ENCODE results near the gene TBC1D25. TPM values are rescaled to one million over a fixed set of nuclear protein-coding genes. Genes with fewer than 3 reads are reported as not detected.

The TBC1D25 gene
- total and polyA plus RNA-seq, 7 experiments from 2014 or later: 16.2 to 31.2 (median 25.1) TPM

DNA sequence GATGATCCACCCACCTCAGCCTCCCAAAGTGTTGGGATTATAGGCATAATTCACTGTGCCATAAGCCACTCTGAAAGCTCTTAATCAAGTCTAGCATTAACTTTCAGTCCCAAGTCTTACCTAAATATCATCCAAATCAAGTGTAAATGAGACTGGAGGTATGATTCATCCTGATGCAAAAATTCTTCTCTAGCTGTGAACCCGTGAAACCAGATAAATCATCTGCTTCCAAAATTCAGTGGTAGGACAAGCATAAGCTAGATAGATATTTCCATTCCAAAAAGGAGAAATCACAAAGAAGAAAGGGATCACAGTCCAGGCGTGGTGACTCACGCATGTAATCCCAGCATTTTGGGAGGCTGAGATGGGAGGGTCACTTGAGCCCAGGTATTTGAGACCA lies 8.8 kb upstream of the TBC1D25 start:
- intact Hi-C loops (cut with micrococcal nuclease): no loop called here
- H3K27me3 ChIP-seq (ENCODE audit: control insufficient read depth in 2 of 2, insufficient read depth in 2 of 2, low read length in 2 of 2): no peaks in the 10 kb centered on the region
- ATAC-seq (no peak), DNase-seq (no peak)
- CTCF ChIA-PET: no interaction called here
- H3K4me1 ChIP-seq (ENCODE audit: control insufficient read depth in 2 of 2, insufficient read depth in 2 of 2, low read length in 2 of 2): no peaks in the 10 kb centered on the region
- no peak overlapping the region for H3K4me3 Mint-ChIP-seq
- H3K27ac Mint-ChIP-seq: no peak overlapping the region
- POLR2A ChIA-PET: interaction anchor here (1.4 kb wide), 1 partner anchor 9 kb away, joined by 4 read pairs; the partner anchor contains the start of gene EBP
- no peaks in the 10 kb centered on the region for H3K27me3 Mint-ChIP-seq
- no peaks in the 10 kb centered on the region for H3K9me3 ChIP-seq (ENCODE audit: control insufficient read depth in 2 of 3, low read length in 3 of 3)
- peaks cover 4 to 17% (median 5%) of the 10 kb centered on the region in 7 donors for H3K4me1 Mint-ChIP-seq
- H3K36me3 Mint-ChIP-seq: peaks cover 4 to 33% (median 7%) of the 10 kb centered on the region in 5 donors
- no peak overlapping the region for H3K4me3 ChIP-seq (ENCODE audit: low read length)
- peaks cover 0 to 26% (median 0%) of the 10 kb centered on the region in 3 experiments for H3K36me3 ChIP-seq (ENCODE audit: control insufficient read depth in 2 of 3, insufficient read depth in 3 of 3, low read length in 3 of 3)
- H3K27ac ChIP-seq (ENCODE audit: low read depth, low read length): no peak overlapping the region
- no peaks in the 10 kb centered on the region for H3K9me3 Mint-ChIP-seq

DNA sequence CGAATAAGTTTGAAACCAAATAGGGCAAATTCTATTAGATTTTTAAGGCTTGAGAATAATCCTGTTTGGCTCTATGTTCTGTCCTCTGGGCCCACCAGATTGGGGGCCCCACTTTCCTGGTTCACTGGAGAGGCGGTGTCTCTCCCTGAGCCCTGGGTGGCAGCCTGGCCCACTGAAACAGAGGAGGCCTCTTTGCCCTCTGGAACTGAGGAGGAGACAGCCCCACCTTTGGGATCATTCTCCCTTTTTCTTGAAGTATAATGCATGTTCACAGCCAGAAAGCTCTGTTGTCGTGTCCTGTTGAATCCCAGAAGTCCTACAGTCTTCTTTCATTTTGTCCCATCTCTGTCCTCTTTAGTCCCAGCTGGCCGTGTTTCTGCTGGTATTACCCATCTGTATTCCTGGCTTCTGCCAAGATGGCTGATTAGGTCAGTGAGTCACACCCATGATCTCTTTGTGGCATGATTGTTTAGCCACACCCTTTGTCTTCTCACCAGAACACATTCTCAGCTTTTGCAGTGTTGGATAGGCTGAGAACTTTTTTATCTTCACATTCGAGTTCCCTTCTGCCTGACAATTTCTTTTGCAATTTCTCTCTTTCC lies 8.1 kb upstream of the TBC1D25 start:
- Histone ChIP-seq H3K4me1 (ENCODE audit: control insufficient read depth in 2 of 2, insufficient read depth in 2 of 2, low read length in 2 of 2) (no peaks in the 10 kb centered on the region), H3K9me3 (ENCODE audit: control insufficient read depth in 2 of 3, low read length in 3 of 3) (no peaks in the 10 kb centered on the region), H3K36me3 (ENCODE audit: control insufficient read depth in 2 of 3, insufficient read depth in 3 of 3, low read length in 3 of 3) (peaks cover 0 to 24% (median 0%) of the 10 kb centered on the region in 3 experiments), H3K27ac (ENCODE audit: low read depth, low read length) (no peak overlapping the region), H3K4me3 (ENCODE audit: low read length) (no peak overlapping the region), H3K27me3 (ENCODE audit: control insufficient read depth in 2 of 2, insufficient read depth in 2 of 2, low read length in 2 of 2) (no peaks in the 10 kb centered on the region)
- peaks cover 3 to 31% (median 7%) of the 10 kb centered on the region in 5 donors for H3K36me3 Mint-ChIP-seq
- no peaks in the 10 kb centered on the region for H3K9me3 Mint-ChIP-seq
- peak; percentile 65 for ATAC-seq
- peaks cover 3 to 16% (median 4%) of the 10 kb centered on the region in 7 donors for H3K4me1 Mint-ChIP-seq
- POLR2A ChIA-PET: interaction anchor here (1.4 kb wide), 1 partner anchor 10 kb away, joined by 4 read pairs; the partner anchor contains the start of gene EBP
- CTCF ChIA-PET: no interaction called here
- H3K27me3 Mint-ChIP-seq: no peaks in the 10 kb centered on the region
- H3K27ac Mint-ChIP-seq: peak overlapping the region in 4 of 9 donors; percentile 9 to 93 (median 29)
- H3K4me3 Mint-ChIP-seq: peak overlapping the region in 1 of 10 donors; percentile 67
- DNase-seq: no peak
- intact Hi-C loops (cut with micrococcal nuclease): no loop called here

DNA sequence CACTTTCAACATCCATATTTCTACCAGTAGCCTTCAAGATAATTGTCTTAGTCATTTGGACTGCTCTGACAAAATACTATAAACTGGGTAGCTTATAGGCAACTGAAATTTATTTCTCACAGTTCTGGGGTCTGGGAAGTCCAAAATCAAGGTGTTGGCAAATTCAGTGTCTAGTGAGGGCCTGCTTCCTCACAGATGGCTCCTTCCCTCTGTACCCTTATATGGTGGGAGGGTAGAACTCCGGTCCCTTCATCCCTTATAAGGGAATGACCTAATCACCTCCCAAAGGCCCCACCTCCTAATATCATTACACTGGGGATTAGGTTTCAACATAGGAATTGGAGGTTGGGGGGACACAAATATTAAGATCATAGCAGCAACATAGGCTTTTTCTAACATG lies 7.4 kb upstream of the TBC1D25 start:
- H3K9me3 Mint-ChIP-seq: no peaks in the 10 kb centered on the region
- ChIA-PET POLR2A (no interaction called here), CTCF (no interaction called here)
- DNase-seq: no peak
- no peak for ATAC-seq
- Histone ChIP-seq H3K27ac (ENCODE audit: low read depth, low read length) (no peak overlapping the region), H3K4me1 (ENCODE audit: control insufficient read depth in 2 of 2, insufficient read depth in 2 of 2, low read length in 2 of 2) (no peaks in the 10 kb centered on the region), H3K4me3 (ENCODE audit: low read length) (no peak overlapping the region), H3K36me3 (ENCODE audit: control insufficient read depth in 2 of 3, insufficient read depth in 3 of 3, low read length in 3 of 3) (peaks cover 0 to 17% (median 0%) of the 10 kb centered on the region in 3 experiments), H3K9me3 (ENCODE audit: control insufficient read depth in 2 of 3, low read length in 3 of 3) (no peaks in the 10 kb centered on the region), H3K27me3 (ENCODE audit: control insufficient read depth in 2 of 2, insufficient read depth in 2 of 2, low read length in 2 of 2) (no peaks in the 10 kb centered on the region)
- peak overlapping the region in 3 of 9 donors; percentile 9 to 93 (median 16) for H3K27ac Mint-ChIP-seq
- H3K27me3 Mint-ChIP-seq: no peaks in the 10 kb centered on the region
- intact Hi-C loops (cut with micrococcal nuclease): no loop called here
- peak overlapping the region in 1 of 10 donors; percentile 67 for H3K4me3 Mint-ChIP-seq
- H3K36me3 Mint-ChIP-seq: peaks cover 0 to 27% (median 7%) of the 10 kb centered on the region in 5 donors
- peaks cover 0 to 13% (median 4%) of the 10 kb centered on the region in 7 donors for H3K4me1 Mint-ChIP-seq

DNA sequence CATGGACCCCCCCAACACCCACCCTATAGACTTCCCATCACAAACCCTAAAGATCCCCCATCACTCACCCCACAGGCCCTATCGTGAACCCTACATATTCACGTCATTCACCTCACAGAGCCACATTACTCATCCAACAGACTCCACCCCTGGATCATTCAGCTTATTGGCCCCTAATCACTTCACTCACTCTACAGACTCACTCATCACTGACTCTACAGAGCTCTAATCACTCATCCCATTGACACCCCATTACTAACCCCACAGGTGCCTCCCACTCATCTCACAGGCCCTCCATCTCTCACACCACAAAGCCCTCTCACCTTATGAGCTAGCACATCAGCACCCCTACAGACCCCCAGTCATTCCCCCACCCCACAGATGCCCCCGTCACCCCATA lies 6.3 kb upstream of the TBC1D25 start:
- Mint-ChIP-seq H3K27ac (no peak overlapping the region), H3K4me3 (no peak overlapping the region), H3K36me3 (peaks cover 0 to 24% (median 7%) of the 10 kb centered on the region in 5 donors), H3K4me1 (peaks cover 0 to 13% (median 4%) of the 10 kb centered on the region in 7 donors), H3K9me3 (no peaks in the 10 kb centered on the region), H3K27me3 (no peaks in the 10 kb centered on the region)
- Histone ChIP-seq H3K9me3 (ENCODE audit: control insufficient read depth in 2 of 3, low read length in 3 of 3) (no peaks in the 10 kb centered on the region), H3K27ac (ENCODE audit: low read depth, low read length) (no peak overlapping the region), H3K27me3 (ENCODE audit: control insufficient read depth in 2 of 2, insufficient read depth in 2 of 2, low read length in 2 of 2) (no peaks in the 10 kb centered on the region), H3K4me1 (ENCODE audit: control insufficient read depth in 2 of 2, insufficient read depth in 2 of 2, low read length in 2 of 2) (no peaks in the 10 kb centered on the region), H3K4me3 (ENCODE audit: low read length) (no peak overlapping the region), H3K36me3 (ENCODE audit: control insufficient read depth in 2 of 3, insufficient read depth in 3 of 3, low read length in 3 of 3) (peaks cover 0 to 10% (median 0%) of the 10 kb centered on the region in 3 experiments)
- DNase-seq (no peak), ATAC-seq (no peak)
- CTCF ChIA-PET: no interaction called here
- intact Hi-C loops (cut with micrococcal nuclease): no loop called here
- POLR2A ChIA-PET: no interaction called here

DNA sequence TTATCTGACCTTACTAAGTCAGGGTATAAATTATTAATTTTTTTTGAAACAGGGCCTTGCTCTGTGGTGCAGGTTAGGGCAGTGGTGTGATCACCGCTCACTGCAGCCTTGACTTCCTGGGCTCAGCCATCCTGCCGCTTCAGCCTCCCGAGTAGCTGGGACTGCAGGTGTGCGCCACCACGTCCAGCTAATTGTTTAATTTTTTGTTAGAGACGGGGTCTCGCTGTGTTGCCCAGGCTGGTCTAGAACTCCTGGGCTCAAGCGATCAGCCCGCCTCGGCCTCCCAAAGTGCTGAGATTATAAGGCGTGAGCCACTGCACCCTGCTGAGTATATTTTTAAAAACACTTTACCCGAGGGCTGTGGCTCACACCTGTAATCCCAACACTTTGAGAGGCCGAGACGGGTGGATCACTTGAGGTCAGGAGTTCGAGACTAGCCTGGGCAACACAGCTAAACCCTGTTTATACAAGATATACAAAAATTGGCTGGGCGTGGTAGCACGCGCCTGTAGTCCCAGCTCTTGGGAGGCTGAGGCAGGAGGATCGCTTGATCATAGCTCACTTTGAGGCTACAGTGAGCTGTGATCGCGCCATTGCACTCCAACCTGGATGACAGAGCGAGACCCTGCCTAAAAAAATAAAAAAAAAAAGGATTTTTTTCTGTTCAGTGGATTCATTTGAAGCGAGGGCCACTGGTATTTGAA lies 721 bp upstream of the TBC1D25 start:
- no peaks in the 10 kb centered on the region for H3K9me3 ChIP-seq (ENCODE audit: control insufficient read depth in 2 of 3, low read length in 3 of 3)
- peaks cover 0 to 14% (median 0%) of the 10 kb centered on the region in 5 donors for H3K36me3 Mint-ChIP-seq
- DNase-seq (no peak), ATAC-seq (no peak)
- no peaks in the 10 kb centered on the region for H3K27me3 ChIP-seq (ENCODE audit: control insufficient read depth in 2 of 2, insufficient read depth in 2 of 2, low read length in 2 of 2)
- peak overlapping the region; percentile 79 to 99 (median 93) for H3K27ac Mint-ChIP-seq
- no peaks in the 10 kb centered on the region for H3K27me3 Mint-ChIP-seq
- ChIA-PET CTCF (interaction anchor here (0.7 to 1.2 kb wide), 2 partner anchors 11 to 66 kb away, joined by 3 read pairs; no protein-coding TSS in a partner anchor), POLR2A (interaction anchor here (0.6 to 2.5 kb wide), 13 partner anchors 12 to 915 kb away, joined by 3 to 22 read pairs (median 4); partner anchors contain the start of genes EBP, FTSJ1, PORCN and RBM3)
- peak overlapping the region; percentile 80 to 98 (median 89) for H3K4me3 Mint-ChIP-seq
- no peak overlapping the region for H3K4me3 ChIP-seq (ENCODE audit: low read length)
- peaks cover 0 to 2% (median 0%) of the 10 kb centered on the region in 11 donors for H3K9me3 Mint-ChIP-seq
- H3K36me3 ChIP-seq (ENCODE audit: control insufficient read depth in 2 of 3, insufficient read depth in 3 of 3, low read length in 3 of 3): no peaks in the 10 kb centered on the region
- peak overlapping the region; percentile 91 for H3K27ac ChIP-seq (ENCODE audit: low read depth, low read length)
- intact Hi-C loops (cut with micrococcal nuclease): loop anchor here (1.0 kb wide), 9 partner anchors 17 to 702 kb away; partner anchors contain the start of genes EBP (in 2 of the 2), FTSJ1 (in 2 of the 2), PORCN (in 2 of the 2) and RBM3 (in 2 of the 2)
- H3K4me1 Mint-ChIP-seq: peaks cover 14 to 20% (median 16%) of the 10 kb centered on the region in 7 donors
- peaks cover 8 to 10% of the 10 kb centered on the region in 2 donors for H3K4me1 ChIP-seq (ENCODE audit: control insufficient read depth in 2 of 2, insufficient read depth in 2 of 2, low read length in 2 of 2)

DNA sequence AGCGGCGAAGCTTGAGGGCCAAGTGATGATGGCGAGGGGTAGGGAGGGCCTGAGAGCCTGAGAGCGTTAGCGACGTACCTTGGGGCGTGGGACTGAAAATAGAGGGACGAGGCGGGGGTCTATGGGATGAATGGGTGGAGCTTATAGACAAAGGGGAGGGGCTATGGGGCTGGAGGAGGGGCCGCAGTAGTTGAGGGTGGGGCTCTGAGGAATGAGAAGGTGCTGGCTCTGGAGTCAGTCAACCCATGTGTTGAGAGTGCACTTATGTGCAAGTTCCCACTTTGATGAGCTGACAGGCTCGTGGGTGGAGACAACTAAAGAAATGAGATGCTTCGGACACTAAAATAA lies 488 bp downstream of the TBC1D25 start:
- DNase-seq (peak in 8 of 9 donors; percentile 44 to 63 (median 58)), ATAC-seq (peak; percentile 64)
- H3K9me3 ChIP-seq (ENCODE audit: control insufficient read depth in 2 of 3, low read length in 3 of 3): no peaks in the 10 kb centered on the region
- peaks cover 0 to 8% (median 0%) of the 10 kb centered on the region in 3 experiments for H3K36me3 ChIP-seq (ENCODE audit: control insufficient read depth in 2 of 3, insufficient read depth in 3 of 3, low read length in 3 of 3)
- H3K4me1 ChIP-seq (ENCODE audit: control insufficient read depth in 2 of 2, insufficient read depth in 2 of 2, low read length in 2 of 2): peaks cover 8 to 10% of the 10 kb centered on the region in 2 donors
- Mint-ChIP-seq H3K36me3 (peaks cover 0 to 10% (median 0%) of the 10 kb centered on the region in 5 donors), H3K27ac (peak overlapping the region; percentile 90 to 99 (median 96)), H3K4me1 (peaks cover 14 to 18% (median 16%) of the 10 kb centered on the region in 7 donors), H3K27me3 (no peaks in the 10 kb centered on the region), H3K4me3 (peak overlapping the region; percentile 80 to 98 (median 90)), H3K9me3 (peaks cover 0 to 2% (median 0%) of the 10 kb centered on the region in 11 donors)
- intact Hi-C loops (cut with micrococcal nuclease): no loop called here
- CTCF ChIA-PET: interaction anchor here (0.8 to 1.2 kb wide), 4 partner anchors 12 to 72 kb away, joined by 3 read pairs; no protein-coding TSS in a partner anchor
- H3K4me3 ChIP-seq (ENCODE audit: low read length): peak overlapping the region; percentile 75
- POLR2A ChIA-PET: interaction anchor here (0.9 to 2.5 kb wide), 9 partner anchors 18 to 419 kb away, joined by 3 to 22 read pairs (median 7); partner anchors contain the start of genes EBP, FTSJ1, PORCN and PQBP1
- H3K27ac ChIP-seq (ENCODE audit: low read depth, low read length): peak overlapping the region; percentile 91
- no peaks in the 10 kb centered on the region for H3K27me3 ChIP-seq (ENCODE audit: control insufficient read depth in 2 of 2, insufficient read depth in 2 of 2, low read length in 2 of 2)
